T47D (cell line): ENCODE measurements around the gene GPC5.
A peak's percentile ranks its signal among the peaks of the same experiment; 100 is the strongest.
"Not testable (repeated sequence)": the region's sequence is repeated elsewhere in the genome, so short reads cannot be mapped to it uniquely, and the experiment has no call there.

Experiments used
- DNase-seq, 2 experiments: peaks; one replicate each; pipeline versions ENCODE4 v3.0.0 to v3.0.0-alpha.2; 2011 to 2012; ENCODE audit warnings: low read depth in 1 of 2, low spot score in 1 of 2
- JUND ChIP-seq: IDR thresholded peaks from 2 replicates; pipeline ENCODE4 v1.6.1; 2012; ENCODE audit warnings: low read depth
- in situ Hi-C: cut with HindIII; loops from 2 replicates; pipeline ENCODE4 v1.10.0; 2016; ENCODE audit warnings: low sequenced_read_pairs, low pct_unique_long_range_greater_than_20kb

Gene GPC5

DNA sequence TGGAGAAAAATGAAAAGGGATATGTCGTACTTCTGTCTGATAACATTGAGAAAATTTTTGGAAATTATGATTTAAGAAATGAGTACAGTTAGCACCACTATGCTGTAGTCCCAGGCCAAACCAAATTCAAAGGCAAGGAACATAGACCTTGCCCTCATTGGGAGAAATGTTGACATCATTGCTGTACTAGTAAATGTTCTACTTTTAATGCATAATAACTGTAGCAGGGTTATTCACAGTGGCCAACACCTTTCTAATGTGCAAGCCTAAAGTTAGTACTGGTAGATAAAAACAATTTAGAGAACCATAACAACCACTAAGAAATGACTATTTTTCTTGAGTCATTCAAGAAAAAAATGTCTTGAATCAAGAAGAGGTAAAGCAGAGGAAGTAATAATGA lies 1035.5 kb downstream of the GPC5 start:
- in situ Hi-C loops = no loop called here
- no peak for DNase-seq

DNA sequence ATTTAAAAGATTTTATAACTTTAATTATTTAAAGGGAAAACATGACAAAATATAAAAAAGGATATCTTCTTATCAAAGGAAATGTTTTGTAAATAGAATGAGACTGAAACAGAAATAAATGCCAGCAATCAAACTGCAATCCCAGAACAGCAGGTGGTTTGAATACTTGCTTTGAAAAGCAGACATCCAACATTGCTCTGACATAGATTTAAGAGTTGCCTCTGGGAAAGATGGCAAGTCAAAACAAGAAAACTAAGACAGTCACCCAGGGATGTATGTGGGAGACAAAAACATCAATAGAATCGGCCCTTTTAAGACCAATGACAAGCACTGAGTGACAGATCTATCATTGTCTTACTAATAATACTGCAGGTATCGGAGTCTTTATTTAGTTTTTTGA lies 1038.5 kb downstream of the GPC5 start:
- TF ChIP-seq JUND = no peak
- DNase-seq = no peak
- in situ Hi-C loops = no loop called here

More for the DNA sequence above, 1035.5 kb downstream of the GPC5 start:
- no peak for TF ChIP-seq JUND

DNA sequence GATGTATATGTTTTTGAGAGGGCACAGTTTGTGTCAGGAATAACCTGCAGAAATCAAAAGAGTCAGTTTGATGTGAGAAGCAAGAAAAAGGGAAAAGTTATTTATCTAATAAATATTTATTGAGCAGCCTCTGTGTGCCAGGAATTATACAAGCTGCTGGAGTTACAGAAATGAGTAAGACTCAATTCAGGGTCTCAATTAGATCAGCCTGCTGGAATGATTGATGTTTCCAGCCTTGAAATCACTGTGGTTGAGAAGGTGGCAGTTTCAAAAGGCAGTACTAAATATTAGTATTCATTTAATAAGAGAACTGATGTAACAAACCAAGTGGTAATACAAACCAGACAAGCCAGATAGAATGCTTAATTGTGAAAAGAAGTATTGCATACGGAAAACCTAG lies 1045.8 kb downstream of the GPC5 start:
- in situ Hi-C loops = no loop called here
- DNase-seq = no peak
- TF ChIP-seq JUND = no peak

DNA sequence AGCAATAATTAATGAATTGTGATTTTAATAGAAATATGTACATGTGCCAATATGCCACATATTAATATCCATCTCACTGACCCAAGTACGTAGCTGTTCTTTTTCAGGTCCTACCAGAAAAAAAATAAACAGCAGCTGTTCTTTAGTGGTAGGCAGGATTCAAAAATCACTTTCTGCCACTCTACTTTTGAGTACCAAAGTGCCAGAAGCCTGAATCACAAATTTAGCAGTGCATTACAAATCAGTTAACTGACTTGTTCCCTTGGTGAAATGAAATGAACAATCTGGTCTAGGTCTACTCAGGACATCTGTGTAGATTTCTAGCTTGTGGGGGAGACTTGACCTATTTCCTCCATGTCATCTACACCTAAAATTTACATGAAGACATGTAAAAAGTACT lies 1052.6 kb downstream of the GPC5 start:
- in situ Hi-C loops = no loop called here
- no peak for DNase-seq
- TF ChIP-seq JUND = no peak

DNA sequence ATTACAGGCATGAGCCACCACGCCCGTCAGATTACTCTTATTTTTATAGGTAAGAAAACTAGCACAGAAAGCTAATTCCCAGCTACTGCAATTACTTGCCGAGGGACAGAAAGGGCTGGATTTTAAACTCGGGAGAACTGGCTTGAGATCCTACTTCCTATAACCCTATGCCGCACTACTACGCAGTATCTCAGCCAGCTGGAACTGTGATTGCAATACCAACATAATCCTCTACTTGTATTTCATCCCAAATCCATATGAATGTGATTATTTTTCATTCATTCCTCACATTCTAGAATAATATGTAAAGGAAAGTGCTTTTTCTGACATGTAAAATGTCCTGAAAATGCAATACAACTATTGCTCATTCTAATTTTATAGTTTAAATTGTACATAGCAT lies 1054.4 kb downstream of the GPC5 start:
- TF ChIP-seq JUND = no peak
- in situ Hi-C loops = no loop called here
- DNase-seq = peak; percentile 5 to 43

DNA sequence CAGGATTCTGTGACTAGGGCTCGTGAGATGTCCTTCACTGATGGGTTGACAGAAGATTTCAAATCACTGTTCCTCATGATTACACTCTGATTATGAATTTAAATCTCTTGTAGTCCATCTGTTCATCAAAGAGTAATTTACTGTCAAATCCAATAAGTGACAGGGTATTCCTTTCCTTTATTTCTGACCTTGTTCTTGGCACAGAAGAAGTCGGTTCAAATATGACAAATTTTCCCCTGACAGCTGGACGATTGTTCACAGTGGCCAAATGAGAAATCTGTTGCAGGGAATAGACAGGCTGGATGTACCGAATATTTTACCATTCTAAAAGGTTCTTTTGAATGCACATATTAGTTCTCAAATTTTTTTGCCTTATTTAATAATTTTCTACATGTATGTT lies 1060.9 kb downstream of the GPC5 start:
- no peak for DNase-seq
- no peak for TF ChIP-seq JUND
- in situ Hi-C loops = no loop called here

DNA sequence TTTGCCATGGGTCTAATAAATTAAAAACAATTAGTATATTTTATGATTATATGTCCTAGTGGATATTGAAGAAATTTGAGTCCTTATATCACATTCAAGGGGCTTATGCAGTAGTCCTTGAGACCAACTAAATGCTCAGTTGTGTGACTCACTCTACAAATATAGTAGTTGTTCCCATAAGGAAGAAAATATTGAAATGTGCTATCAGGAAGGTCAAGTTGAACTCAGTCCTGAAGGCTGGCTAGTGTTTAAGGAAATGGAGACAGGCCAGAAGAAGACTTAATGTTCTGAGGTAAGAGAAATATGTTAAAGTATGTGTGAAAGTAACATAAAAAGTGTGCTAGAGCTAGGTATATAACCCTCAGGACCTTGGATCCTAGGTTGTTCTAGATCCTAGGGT lies 1062.1 kb downstream of the GPC5 start:
- no peak for TF ChIP-seq JUND
- in situ Hi-C loops = no loop called here
- DNase-seq = peak in 1 of 2 experiments; percentile 2

DNA sequence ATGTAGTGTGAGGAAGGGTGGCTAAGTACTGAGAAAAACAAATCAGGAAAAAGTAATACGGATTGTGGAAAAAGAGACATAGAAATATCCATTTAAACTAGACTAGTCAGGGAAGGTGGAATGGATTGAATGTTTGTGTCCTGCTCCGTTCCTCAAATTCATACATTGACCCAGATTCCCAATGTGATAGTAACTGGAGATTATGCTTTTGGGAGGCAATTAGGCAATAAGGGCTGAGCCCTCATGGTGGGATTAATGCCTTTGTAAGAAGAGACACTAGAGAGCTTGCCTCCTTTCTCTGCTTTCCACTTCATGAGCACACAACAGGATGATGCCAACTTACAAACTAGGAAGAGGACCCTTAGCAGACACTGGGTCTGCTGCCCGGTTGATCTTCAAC lies 1063.0 kb downstream of the GPC5 start:
- DNase-seq = no peak
- TF ChIP-seq JUND = no peak
- in situ Hi-C loops = no loop called here

DNA sequence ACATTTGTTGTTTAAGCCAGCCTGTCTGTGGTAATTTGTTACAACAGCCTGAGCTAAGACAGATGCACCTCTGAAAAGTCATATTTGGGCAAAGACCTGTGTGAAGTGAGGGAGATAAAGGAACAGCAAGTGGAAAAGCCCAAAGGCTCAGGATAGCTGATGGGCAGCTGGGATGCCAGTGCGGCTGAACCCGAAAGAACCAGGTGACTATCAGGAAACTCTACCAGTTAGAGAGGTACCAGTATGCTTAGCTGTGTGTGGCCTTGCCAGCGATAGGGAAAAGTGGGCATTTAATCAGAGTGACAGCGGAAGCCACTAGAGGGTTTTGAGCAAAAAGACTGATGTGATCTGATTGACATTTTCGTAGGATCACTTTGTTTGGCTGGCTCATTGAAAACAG lies 1063.4 kb downstream of the GPC5 start:
- no peak for DNase-seq
- in situ Hi-C loops = no loop called here
- TF ChIP-seq JUND = no peak

DNA sequence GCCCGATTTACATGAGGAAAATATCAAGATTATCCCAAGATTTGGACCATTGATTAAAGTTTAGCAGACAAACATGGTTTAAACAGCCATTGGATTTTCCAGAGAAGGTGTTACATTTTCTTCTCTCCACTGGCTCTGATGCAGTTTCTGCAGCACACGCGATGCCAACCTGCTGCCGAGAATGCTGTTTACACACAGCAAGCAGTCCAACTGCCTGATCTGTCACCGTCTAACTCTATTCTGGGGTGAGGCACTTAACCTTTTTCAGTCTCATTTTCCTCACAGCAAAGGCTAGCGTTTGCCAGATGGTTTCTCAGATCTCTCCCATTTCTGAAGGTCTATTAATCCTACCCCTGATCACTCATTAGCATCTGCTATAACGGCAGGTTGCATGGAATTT lies 1064.7 kb downstream of the GPC5 start:
- DNase-seq = peak in 1 of 2 experiments; percentile 14

DNA sequence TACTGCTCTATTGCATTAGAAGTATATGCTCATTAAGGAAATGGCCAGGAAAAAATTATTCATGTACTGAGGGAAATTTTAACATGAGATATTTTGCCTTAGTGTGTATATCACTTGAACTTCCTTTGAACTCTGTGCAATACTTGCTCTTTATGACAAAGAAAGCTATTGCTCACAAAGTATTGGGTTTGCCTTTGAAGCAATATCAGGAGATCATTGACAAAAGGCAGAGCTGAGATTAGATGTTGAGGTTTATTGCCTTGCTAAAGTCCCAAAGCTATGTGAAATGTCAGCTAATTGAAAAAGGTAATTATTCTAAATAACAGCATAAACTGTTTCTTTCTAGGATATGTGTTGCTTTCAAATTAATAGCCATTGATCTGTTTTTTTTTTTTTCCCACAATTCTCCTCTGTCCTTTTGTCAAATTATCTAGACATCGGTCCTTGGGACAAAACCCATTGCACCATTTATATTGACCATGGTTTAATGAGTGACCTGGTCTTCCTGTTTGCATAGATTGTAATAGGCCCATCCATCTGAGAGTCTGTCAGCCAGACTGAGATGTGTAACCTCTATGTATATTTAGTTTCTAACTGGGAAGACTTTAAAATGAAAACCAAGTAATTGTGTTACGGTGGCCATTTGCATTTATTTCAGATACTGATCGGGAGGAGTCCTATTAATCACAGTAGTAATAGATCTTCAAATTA lies 1075.5 kb downstream of the GPC5 start:
- in situ Hi-C loops = no loop called here
- TF ChIP-seq JUND = no peak
- DNase-seq = no peak

More for the DNA sequence above, 1064.7 kb downstream of the GPC5 start:
- TF ChIP-seq JUND = no peak
- in situ Hi-C loops = no loop called here

DNA sequence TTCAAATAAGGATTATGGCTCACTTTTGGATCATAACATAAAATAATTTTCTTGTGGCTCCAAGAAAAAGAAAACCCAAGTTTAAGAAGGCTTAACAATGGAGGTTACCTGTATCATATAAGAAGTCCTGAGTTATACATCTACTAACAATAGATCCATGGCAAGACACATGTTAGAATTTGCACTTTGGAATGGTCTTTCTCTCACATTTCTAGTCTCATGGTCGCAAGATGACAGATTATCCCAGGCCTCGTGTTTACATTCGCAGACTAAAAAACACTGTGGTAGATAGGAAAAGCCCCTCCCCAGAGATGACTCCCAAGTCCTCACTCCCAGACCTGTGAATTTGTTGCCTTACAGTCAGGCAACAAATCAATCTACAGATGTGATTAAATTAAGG lies 1082.0 kb downstream of the GPC5 start:
- DNase-seq = no peak
- in situ Hi-C loops = no loop called here
- TF ChIP-seq JUND = no peak

DNA sequence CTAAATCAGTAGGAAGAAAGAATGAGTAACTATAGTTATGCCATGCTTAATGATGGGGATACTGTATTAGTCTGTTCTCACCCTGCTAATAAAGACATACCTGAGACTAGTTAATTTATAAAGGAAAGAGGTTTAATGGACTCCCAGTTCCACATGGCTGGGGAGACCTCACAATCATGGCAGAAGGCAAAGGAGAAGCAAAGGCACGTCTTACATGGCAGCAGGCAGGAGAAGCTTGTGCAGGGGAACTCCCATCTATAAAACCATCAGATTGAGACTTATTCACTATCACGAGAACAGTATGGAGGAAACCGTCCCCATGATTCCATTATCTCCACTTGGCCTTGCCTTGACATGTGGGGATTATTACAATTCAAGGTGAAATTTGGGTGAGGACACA lies 1084.4 kb downstream of the GPC5 start:
- in situ Hi-C loops, DNase-seq: not testable (repeated sequence)

DNA sequence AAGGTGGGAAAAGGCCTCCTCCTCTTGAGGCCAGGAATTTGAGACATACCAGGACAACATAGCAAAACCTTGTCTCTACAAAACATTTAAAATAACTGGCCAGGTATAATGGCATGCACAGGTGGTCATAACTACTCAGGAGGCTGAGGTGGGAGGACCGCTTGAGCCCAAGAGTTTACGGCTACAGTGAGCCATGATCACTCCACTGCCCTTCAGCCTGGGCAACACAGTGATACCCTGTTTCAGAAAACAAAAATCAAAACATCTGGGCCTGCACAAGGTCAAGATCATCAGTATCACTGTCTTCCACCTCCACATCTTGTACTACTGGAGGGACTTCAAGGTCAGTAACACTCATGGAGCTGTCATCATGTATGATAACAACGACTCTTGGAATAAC lies 1085.5 kb downstream of the GPC5 start:
- no peak for TF ChIP-seq JUND
- no peak for DNase-seq
- in situ Hi-C loops = no loop called here

DNA sequence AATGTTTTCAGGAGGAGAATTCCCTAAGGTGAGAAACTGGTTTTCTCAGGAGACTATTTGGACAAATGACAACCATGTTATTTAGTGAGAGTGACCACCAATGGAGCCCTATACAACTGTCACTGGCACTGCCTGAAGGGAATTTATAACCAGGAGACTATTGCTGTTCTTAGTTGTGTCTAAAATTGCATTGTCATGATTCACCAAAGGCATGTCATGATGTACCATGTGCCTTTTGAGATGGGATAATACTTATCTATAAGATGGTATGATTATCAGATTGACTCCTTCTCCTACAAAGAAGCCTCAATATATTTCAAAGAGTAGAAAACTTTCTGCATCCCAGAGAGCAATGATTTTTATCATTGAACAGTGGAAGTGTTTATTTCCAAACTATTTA lies 1088.8 kb downstream of the GPC5 start:
- in situ Hi-C loops = no loop called here

More for the DNA sequence above, 1088.8 kb downstream of the GPC5 start:
- DNase-seq = no peak
- TF ChIP-seq JUND = no peak
